Mesendoderm (in vitro differentiated cells): ENCODE results near the gene PARM1.

Experiments
- DNase-seq: peaks from one replicate; pipeline ENCODE4 v3.0.0; 2013
- H2AK5ac ChIP-seq: 2 replicates; pipeline ENCODE4 v1.6.1; 2013; ENCODE audit warnings: low read length, inconsistent platforms
- H2BK120ac ChIP-seq: 2 replicates; pipeline ENCODE4 v1.6.1; 2013; ENCODE audit warnings: low read depth, mild to moderate bottlenecking, low read length, moderate library complexity, mixed read lengths
- H2BK15ac ChIP-seq: replicated peaks from 2 replicates; pipeline ENCODE4 v1.6.1; 2013; ENCODE audit warnings: low read depth, mild to moderate bottlenecking, moderate library complexity
- H2BK5ac ChIP-seq: 2 replicates; pipeline ENCODE4 v1.6.1; 2013; ENCODE audit warnings: low read length, inconsistent platforms
- H3K18ac ChIP-seq: 2 replicates; pipeline ENCODE4 v1.6.1; 2013; ENCODE audit warnings: mild to moderate bottlenecking, low read length, mixed read lengths
- H3K23ac ChIP-seq: one replicate; pipeline ENCODE4 v1.6.1; 2013; ENCODE audit warnings: low read length
- H3K27ac ChIP-seq: 2 replicates; pipeline ENCODE4 v1.5.1; 2013; ENCODE audit warnings: low read depth, mild to moderate bottlenecking, inconsistent platforms, low read length, moderate library complexity
- H3K27me3 ChIP-seq: 2 replicates; pipeline ENCODE4 v1.6.1; 2013; ENCODE audit warnings: low read length, control low read depth, mild to moderate bottlenecking, inconsistent platforms; ENCODE audit not compliant: insufficient read depth, poor library complexity
- H3K36me3 ChIP-seq: 2 replicates; pipeline ENCODE4 v1.6.1; 2013; ENCODE audit warnings: low read length, inconsistent platforms; ENCODE audit not compliant: control insufficient read depth, insufficient read depth
- H3K4ac ChIP-seq: one replicate; pipeline ENCODE4 v1.6.1; 2013; ENCODE audit warnings: low read depth, mild to moderate bottlenecking, low read length, moderate library complexity
- H3K4me1 ChIP-seq: 2 replicates; pipeline ENCODE4 v1.6.1; 2013; ENCODE audit warnings: low read depth, low read length, inconsistent platforms; ENCODE audit not compliant: control insufficient read depth
- H3K4me2 ChIP-seq: 2 replicates; pipeline ENCODE4 v1.6.1; 2013; ENCODE audit warnings: low read length
- H3K4me3 ChIP-seq: 2 replicates; pipeline ENCODE4 v1.5.1; 2013; ENCODE audit warnings: mild to moderate bottlenecking, low read length
- H3K56ac ChIP-seq: one replicate; pipeline ENCODE4 v1.6.1; 2013; ENCODE audit warnings: low read length
- H3K79me1 ChIP-seq: 2 replicates; pipeline ENCODE4 v1.6.1; 2013; ENCODE audit warnings: low read length, inconsistent platforms
- H3K79me2 ChIP-seq: 2 replicates; pipeline ENCODE4 v1.6.1; 2013; ENCODE audit warnings: mild to moderate bottlenecking, low read length; ENCODE audit not compliant: control insufficient read depth, insufficient read depth
- H3K9ac ChIP-seq: 2 replicates; pipeline ENCODE4 v1.6.1; 2013; ENCODE audit warnings: low read length, inconsistent platforms
- H4K5ac ChIP-seq: one replicate; pipeline ENCODE4 v1.6.1; 2013; ENCODE audit warnings: low read length
- H4K8ac ChIP-seq: one replicate; pipeline ENCODE4 v1.6.1; 2013; ENCODE audit warnings: low read depth, mild to moderate bottlenecking, control low read depth, low read length, moderate library complexity
- whole genome bisulfite sequencing: extraction: QIAGEN DNeasy Blood & Tissue Kit; methylation state at CpG from one replicate; pipeline ENCODE4 v1.1.7; 2013; ENCODE audit warnings: low lambda C conversion rate, missing lambda C conversion rate; ENCODE audit not compliant: insufficient coverage; ENCODE audit errors: extremely low coverage; 5-methylcytosine and 5-hydroxymethylcytosine counted together

PARM1 gene

DNA sequence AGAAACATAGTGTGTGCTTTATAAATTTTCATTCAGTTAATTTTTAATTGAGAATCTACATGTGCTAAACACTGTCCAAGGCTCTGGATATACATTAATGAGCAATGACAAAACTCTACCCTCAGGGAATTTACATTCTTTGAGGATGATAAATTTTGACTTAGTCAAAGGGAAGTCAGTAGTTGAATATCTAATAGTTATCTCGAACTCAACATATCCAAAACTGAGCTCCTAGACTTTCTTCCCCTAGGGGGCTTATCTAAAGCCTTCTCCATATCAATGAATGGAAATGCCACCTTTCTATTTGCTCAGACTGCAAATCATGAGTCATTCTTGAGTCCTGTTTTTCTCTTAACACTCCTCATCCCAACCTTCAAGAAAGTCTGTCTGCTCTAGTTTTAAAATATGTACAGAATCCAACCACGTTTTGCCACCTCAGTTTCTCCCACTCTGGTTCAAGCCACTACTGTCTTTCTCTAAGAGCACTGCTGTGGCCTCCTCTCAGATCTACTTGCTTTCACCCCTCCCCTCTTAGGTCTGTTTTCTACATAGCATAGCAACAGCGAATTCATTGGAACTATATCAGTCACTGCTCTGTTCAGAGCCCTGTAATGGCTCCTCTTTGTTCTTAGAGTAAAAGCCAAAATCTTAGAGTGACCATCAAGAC is 9.5 kb downstream of the PARM1 start:
- no peak overlapping the region for H3K18ac ChIP-seq
- no peak overlapping the region for H2BK5ac ChIP-seq
- H3K23ac ChIP-seq = no peak overlapping the region
- no peak overlapping the region for H4K8ac ChIP-seq
- no peak overlapping the region for H3K27ac ChIP-seq
- no peak overlapping the region for H2BK120ac ChIP-seq
- no peak overlapping the region for H3K56ac ChIP-seq
- no peak overlapping the region for H2AK5ac ChIP-seq
- peaks cover 1% of the 10 kb centered on the region for H3K4me1 ChIP-seq
- DNase-seq = peak; percentile 31
- no peaks in the 10 kb centered on the region for H3K27me3 ChIP-seq
- no peak overlapping the region for H2BK15ac ChIP-seq
- no peaks in the 10 kb centered on the region for H3K79me2 ChIP-seq
- no peak overlapping the region for H3K4ac ChIP-seq
- no peak overlapping the region for H3K4me3 ChIP-seq
- no peak overlapping the region for H4K5ac ChIP-seq
- no peaks in the 10 kb centered on the region for H3K79me1 ChIP-seq
- H3K36me3 ChIP-seq = no peaks in the 10 kb centered on the region
- no peak overlapping the region for H3K9ac ChIP-seq
- H3K4me2 ChIP-seq = no peak overlapping the region
- no CpG with 5 or more reads among the region's 3 CpGs for WGBS

DNA sequence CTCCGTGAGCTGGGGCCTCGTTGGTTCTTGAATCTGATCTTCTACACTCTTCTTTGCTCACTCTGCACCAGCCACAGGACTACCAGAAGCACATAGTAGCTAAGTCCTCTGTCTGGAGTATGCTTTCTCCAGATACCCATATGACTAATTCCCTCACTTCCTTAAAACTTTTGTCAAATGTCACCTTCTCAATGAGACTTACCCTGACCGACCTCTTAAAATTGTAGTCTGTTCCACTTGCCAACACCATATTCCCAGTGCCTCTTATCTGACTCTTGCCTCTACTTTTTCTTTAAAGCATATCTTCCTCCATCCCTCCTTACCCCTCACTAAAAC is 10.0 kb downstream of the PARM1 start:
- Histone ChIP-seq H3K23ac (no peak overlapping the region), H3K4ac (no peak overlapping the region), H2BK5ac (no peak overlapping the region), H4K5ac (no peak overlapping the region), H2AK5ac (no peak overlapping the region), H3K27me3 (no peaks in the 10 kb centered on the region), H3K79me1 (no peaks in the 10 kb centered on the region), H2BK15ac (no peak overlapping the region), H2BK120ac (no peak overlapping the region), H3K4me1 (peaks cover 1% of the 10 kb centered on the region), H3K36me3 (no peaks in the 10 kb centered on the region), H3K79me2 (no peaks in the 10 kb centered on the region), H3K56ac (no peak overlapping the region), H3K27ac (no peak overlapping the region), H3K4me2 (no peak overlapping the region), H3K18ac (no peak overlapping the region), H4K8ac (no peak overlapping the region), H3K9ac (no peak overlapping the region), H3K4me3 (no peak overlapping the region)
- DNase-seq = no peak
- no CpG with 5 or more reads among the region's 3 CpGs for WGBS

DNA sequence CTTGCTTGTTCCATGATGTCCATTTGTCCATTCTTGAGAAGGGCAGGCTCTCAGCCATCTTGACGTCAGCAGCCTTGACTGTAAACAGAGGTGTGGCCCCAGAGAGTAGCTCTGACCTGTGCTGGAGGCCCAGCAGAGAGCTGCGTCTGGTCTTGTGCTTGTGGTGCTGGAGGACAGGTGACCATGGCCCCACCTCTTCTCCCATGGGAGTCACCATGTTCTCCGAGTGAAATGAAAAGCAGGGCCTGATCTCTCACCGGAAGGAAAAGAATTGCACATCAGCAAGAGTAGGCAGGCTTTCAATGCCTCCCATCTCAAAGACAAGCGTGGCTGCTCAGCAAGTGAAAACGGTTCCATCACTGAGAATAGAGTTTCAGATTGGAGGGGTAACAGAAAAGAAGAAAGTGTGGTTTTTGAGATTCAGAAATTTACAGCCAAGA is 11.5 kb downstream of the PARM1 start:
- no peak overlapping the region for H3K23ac ChIP-seq

DNA sequence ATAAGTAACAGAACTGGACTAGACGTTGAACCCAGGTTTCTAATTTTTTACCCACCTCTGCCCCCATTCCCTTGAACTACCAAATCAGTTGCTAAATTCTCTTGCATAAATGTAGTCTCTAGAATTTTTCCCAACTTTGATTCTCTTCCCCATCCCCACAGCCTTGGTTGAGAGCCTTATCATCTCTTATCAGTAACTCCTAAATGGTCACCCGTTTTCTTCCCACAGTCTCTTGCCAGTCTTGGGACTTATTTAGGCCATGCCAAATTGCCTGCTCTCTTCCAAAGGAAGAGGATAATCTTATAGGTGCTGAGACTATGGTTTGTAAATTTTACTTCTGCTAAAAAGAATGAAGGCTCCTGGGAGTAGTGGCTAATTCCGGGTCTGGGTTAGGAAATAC is 13.3 kb downstream of the PARM1 start:
- Histone ChIP-seq H3K4me3 (no peak overlapping the region), H2AK5ac (no peak overlapping the region), H3K9ac (no peak overlapping the region), H2BK15ac (no peak overlapping the region), H3K27ac (no peak overlapping the region), H3K36me3 (no peaks in the 10 kb centered on the region), H3K56ac (no peak overlapping the region), H3K23ac (no peak overlapping the region), H3K79me2 (no peaks in the 10 kb centered on the region), H2BK5ac (no peak overlapping the region), H3K4me1 (peaks cover 1% of the 10 kb centered on the region), H3K18ac (no peak overlapping the region), H2BK120ac (no peak overlapping the region), H3K79me1 (no peaks in the 10 kb centered on the region), H4K5ac (no peak overlapping the region), H4K8ac (no peak overlapping the region), H3K4me2 (no peak overlapping the region), H3K27me3 (no peaks in the 10 kb centered on the region), H3K4ac (no peak overlapping the region)
- no peak for DNase-seq
- WGBS = no CpG with 5 or more reads among the region's 3 CpGs

More for the DNA sequence above, 11.5 kb downstream of the PARM1 start:
- H3K79me2 ChIP-seq = no peaks in the 10 kb centered on the region
- peaks cover 1% of the 10 kb centered on the region for H3K4me1 ChIP-seq
- H2BK5ac ChIP-seq = no peak overlapping the region
- no peak overlapping the region for H2BK15ac ChIP-seq
- H3K79me1 ChIP-seq = no peaks in the 10 kb centered on the region
- no peak overlapping the region for H2BK120ac ChIP-seq
- H3K36me3 ChIP-seq = no peaks in the 10 kb centered on the region
- H3K4me2 ChIP-seq = no peak overlapping the region
- no peak for DNase-seq
- no peak overlapping the region for H4K8ac ChIP-seq
- no peak overlapping the region for H2AK5ac ChIP-seq
- no peak overlapping the region for H3K27ac ChIP-seq
- no peaks in the 10 kb centered on the region for H3K27me3 ChIP-seq
- H3K4me3 ChIP-seq = no peak overlapping the region
- H3K9ac ChIP-seq = no peak overlapping the region
- no peak overlapping the region for H4K5ac ChIP-seq
- no peak overlapping the region for H3K56ac ChIP-seq
- no peak overlapping the region for H3K18ac ChIP-seq
- no peak overlapping the region for H3K4ac ChIP-seq
- no CpG with 5 or more reads among the region's 6 CpGs for WGBS

DNA sequence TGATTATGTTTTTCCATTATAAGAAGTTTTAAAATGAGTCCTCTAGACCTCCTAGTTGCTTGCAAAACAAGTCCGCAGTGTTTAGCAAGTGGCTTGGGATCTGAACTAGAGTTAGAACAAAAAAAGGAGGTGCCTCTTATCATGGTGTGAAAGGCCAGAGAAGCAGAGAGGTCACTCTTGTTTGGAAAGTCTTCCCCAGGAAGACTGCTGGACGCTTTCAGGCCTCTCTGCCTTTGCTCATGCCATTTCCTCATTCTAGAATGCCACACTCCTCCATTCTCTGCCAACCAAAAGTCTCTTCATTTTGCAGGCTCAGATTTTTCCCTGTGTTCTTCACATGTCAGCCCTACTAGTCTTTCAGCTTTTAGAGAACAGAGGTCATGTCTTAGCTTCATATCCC is 14.9 kb downstream of the PARM1 start:
- Histone ChIP-seq H2BK5ac (no peak overlapping the region), H3K79me2 (no peaks in the 10 kb centered on the region), H4K5ac (no peak overlapping the region), H3K27me3 (no peaks in the 10 kb centered on the region), H3K18ac (no peak overlapping the region), H3K36me3 (no peaks in the 10 kb centered on the region), H3K4me1 (no peaks in the 10 kb centered on the region), H3K4me3 (no peak overlapping the region), H4K8ac (no peak overlapping the region), H2BK15ac (no peak overlapping the region), H3K79me1 (no peaks in the 10 kb centered on the region), H3K4me2 (no peak overlapping the region), H3K4ac (no peak overlapping the region), H3K9ac (no peak overlapping the region), H2AK5ac (no peak overlapping the region), H3K27ac (no peak overlapping the region), H3K23ac (no peak overlapping the region), H2BK120ac (no peak overlapping the region), H3K56ac (no peak overlapping the region)
- no CpG with 5 or more reads among the region's 2 CpGs for WGBS
- DNase-seq = no peak

DNA sequence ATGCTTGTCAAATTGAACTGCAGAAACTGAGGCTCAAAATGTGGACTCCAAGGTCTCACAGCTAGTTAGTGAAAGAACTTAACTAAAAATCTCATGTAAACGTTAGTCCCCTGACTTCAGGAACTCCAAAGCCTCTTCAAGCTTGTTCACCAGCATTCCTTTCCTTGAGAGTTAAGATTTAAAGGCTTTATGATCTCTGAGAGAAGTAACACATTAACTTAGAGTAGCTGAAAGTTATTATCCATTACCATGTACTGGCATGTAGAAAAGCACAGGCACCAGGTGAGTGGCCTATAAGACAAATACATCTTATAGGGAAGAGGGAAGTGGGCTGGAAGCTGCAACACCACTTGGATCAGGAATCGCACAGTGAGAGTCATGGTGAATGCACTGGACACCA is 15.3 kb downstream of the PARM1 start:
- Histone ChIP-seq H2BK15ac (no peak overlapping the region), H3K36me3 (no peaks in the 10 kb centered on the region), H2BK120ac (no peak overlapping the region), H3K4me1 (no peaks in the 10 kb centered on the region), H4K8ac (no peak overlapping the region), H3K56ac (no peak overlapping the region), H3K4ac (no peak overlapping the region), H3K4me3 (no peak overlapping the region), H2BK5ac (no peak overlapping the region), H3K23ac (no peak overlapping the region), H3K27ac (no peak overlapping the region), H3K4me2 (no peak overlapping the region), H2AK5ac (no peak overlapping the region), H3K18ac (no peak overlapping the region), H3K9ac (no peak overlapping the region), H3K79me2 (no peaks in the 10 kb centered on the region), H4K5ac (no peak overlapping the region), H3K27me3 (no peaks in the 10 kb centered on the region), H3K79me1 (no peaks in the 10 kb centered on the region)
- DNase-seq = no peak
- no CpG with 5 or more reads among the region's 2 CpGs for WGBS
